Activated CD4-positive, alpha-beta T cell treated with anti-CD3 and anti-CD28 coated beads, Interleukin-2, amount 10 ng/mL, durations not matched to agents 24 days and 14 days (primary cell): ENCODE results near the gene SFT2D2. TPM values are rescaled to one million over a fixed set of nuclear protein-coding genes. Genes with fewer than 3 reads are reported as not detected.

ENCODE experiments used
- DNase-seq: peaks from one replicate; pipeline ENCODE4 v3.0.0; 2022
- H3K27ac Mint-ChIP-seq: one replicate; pipeline ENCODE4 v1.8.0; 2022; ENCODE audit warnings: mild to moderate bottlenecking, mixed read lengths
- H3K27me3 Mint-ChIP-seq: one replicate; pipeline ENCODE4 v1.8.0; 2022; ENCODE audit warnings: mixed read lengths
- H3K36me3 Mint-ChIP-seq: one replicate; pipeline ENCODE4 v1.8.0; 2022; ENCODE audit warnings: low read depth, mild to moderate bottlenecking, mixed read lengths
- H3K4me1 Mint-ChIP-seq: one replicate; pipeline ENCODE4 v1.8.0; 2021; ENCODE audit warnings: mixed read lengths
- H3K4me3 Mint-ChIP-seq: one replicate; pipeline ENCODE4 v1.8.0; 2022; ENCODE audit warnings: mild to moderate bottlenecking, moderate library complexity, mixed read lengths
- H3K9me3 Mint-ChIP-seq: one replicate; pipeline ENCODE4 v1.8.0; 2021; ENCODE audit warnings: mixed read lengths
- intact Hi-C: fragments of 100-400 bp; cut with micrococcal nuclease; formaldehyde crosslinking; loops from one replicate; pipeline ENCODE4 v1.15.1; 2023
- total RNA-seq: library from RNA; stranded (reverse); gene quantifications from 2 replicates; pipeline ENCODE4 v1.2.3, GENCODE V29; 2022

SFT2D2 gene
- total RNA-seq, 1 donor from 2014 or later = 65.7 TPM

DNA sequence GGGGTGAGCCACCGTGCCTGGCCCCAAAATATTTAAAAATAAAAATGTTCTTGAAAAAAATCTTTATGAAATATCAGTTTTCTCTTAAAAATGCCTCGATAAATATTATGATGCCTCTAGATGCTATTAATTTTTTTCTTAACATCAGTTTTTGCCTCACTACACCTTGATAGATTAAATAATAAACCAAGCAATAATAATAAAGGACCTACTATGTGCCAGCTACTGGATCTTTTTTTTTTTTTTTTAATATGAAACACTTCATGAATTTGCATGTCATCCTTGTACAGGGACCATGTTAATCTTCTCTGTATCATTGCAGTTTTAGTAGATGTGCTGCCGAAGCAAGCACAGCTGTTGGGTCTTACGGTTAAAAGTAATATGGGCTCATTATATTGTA is 37.3 kb downstream of the SFT2D2 start:
- no peak overlapping the region for H3K4me3 Mint-ChIP-seq
- peaks cover 26% of the 10 kb centered on the region for H3K36me3 Mint-ChIP-seq
- H3K4me1 Mint-ChIP-seq = peaks cover 4% of the 10 kb centered on the region

DNA sequence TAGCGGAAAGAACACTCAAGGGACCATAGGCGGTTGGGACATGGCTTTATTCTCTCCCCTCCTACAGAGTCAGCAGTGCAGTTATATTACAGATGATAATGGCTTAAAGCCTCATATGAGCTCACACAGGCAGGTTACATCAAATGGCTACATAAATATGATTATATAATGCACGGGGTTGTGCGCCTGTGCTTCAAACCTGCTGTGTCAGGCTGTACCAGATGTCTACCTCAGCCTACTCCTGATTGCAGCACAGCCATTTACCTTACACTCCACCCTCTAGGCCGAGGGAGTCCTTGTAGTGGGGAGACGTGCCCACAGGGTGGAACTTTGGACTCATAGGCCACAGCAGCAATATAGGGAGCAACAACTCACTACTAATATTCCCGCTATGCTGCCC is 38.5 kb downstream of the SFT2D2 start:
- no peak overlapping the region for H3K27ac Mint-ChIP-seq
- H3K27me3 Mint-ChIP-seq = no peaks in the 10 kb centered on the region
- peaks cover 21% of the 10 kb centered on the region for H3K36me3 Mint-ChIP-seq
- no peak for DNase-seq
- H3K4me3 Mint-ChIP-seq = no peak overlapping the region
- H3K9me3 Mint-ChIP-seq = no peaks in the 10 kb centered on the region
- H3K4me1 Mint-ChIP-seq = peaks cover 4% of the 10 kb centered on the region
- intact Hi-C loops = no loop called here

More for the DNA sequence above, 37.3 kb downstream of the SFT2D2 start:
- H3K9me3 Mint-ChIP-seq = peaks cover 1% of the 10 kb centered on the region
- H3K27me3 Mint-ChIP-seq = no peaks in the 10 kb centered on the region
- H3K27ac Mint-ChIP-seq = no peak overlapping the region
- intact Hi-C loops = no loop called here
- no peak for DNase-seq

GRCh38 chr1:168265596-168265995 is 39.8 kb downstream of the SFT2D2 start:
- peaks cover 4% of the 10 kb centered on the region for H3K4me1 Mint-ChIP-seq
- no peak overlapping the region for H3K27ac Mint-ChIP-seq
- intact Hi-C loops = no loop called here
- no peak overlapping the region for H3K4me3 Mint-ChIP-seq
- H3K27me3 Mint-ChIP-seq = no peaks in the 10 kb centered on the region
- peaks cover 16% of the 10 kb centered on the region for H3K36me3 Mint-ChIP-seq
- no peaks in the 10 kb centered on the region for H3K9me3 Mint-ChIP-seq
- no peak for DNase-seq

- H3K36me3 Mint-ChIP-seq = peaks cover 13% of the 10 kb centered on the region
- H3K4me3 Mint-ChIP-seq = no peak overlapping the region
- H3K9me3 Mint-ChIP-seq = no peaks in the 10 kb centered on the region
- no peak for DNase-seq
- H3K4me1 Mint-ChIP-seq = peaks cover under 1% of the 10 kb centered on the region
- H3K27ac Mint-ChIP-seq = no peak overlapping the region
- intact Hi-C loops = no loop called here
- no peaks in the 10 kb centered on the region for H3K27me3 Mint-ChIP-seq
These were observed 40.9 kb downstream of the SFT2D2 start for GRCh38 chr1:168266644-168267186.

DNA sequence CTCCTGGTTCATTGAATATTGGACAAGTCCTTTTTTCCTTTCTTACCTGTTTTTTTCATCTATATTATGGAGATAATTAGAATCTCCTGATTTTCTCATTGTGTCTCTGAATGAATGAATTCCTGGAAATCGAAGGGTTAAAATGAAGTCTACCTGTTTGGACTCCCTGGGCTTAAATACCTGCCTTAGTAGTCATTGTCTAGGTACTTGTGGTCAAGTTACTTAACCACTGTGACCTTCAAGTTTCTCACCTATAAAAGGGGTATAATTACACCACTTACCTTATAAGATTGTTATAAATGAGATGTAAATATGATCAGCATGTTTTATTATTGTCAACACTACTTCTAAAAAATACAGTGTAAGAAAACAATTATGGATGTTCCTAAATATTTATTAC is 45.8 kb downstream of the SFT2D2 start:
- H3K4me1 Mint-ChIP-seq = no peaks in the 10 kb centered on the region
- no peak overlapping the region for H3K4me3 Mint-ChIP-seq
- DNase-seq = no peak
- no peaks in the 10 kb centered on the region for H3K27me3 Mint-ChIP-seq
- H3K27ac Mint-ChIP-seq = no peak overlapping the region
- intact Hi-C loops = no loop called here
- peaks cover 2% of the 10 kb centered on the region for H3K36me3 Mint-ChIP-seq
- H3K9me3 Mint-ChIP-seq = no peaks in the 10 kb centered on the region

DNA sequence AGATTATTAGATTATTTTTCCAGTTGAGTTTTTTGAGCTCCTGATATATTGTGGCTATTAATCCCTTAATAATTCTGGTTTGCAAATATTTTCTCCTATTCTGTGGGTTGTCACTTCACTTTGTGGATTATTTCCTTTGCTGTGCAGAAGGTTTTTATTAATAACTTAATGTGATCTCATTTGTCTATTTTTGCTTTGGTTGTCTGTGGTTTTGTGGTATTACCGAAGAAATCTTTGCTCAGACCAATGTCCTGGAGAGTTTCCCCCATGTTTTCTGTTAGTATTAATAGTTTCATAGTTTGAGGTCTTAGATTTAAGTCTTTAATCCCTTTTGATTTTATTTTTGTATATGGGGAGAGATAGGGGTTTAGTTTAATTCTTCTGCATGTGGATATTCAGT is 47.8 kb downstream of the SFT2D2 start:
- Mint-ChIP-seq H3K9me3 (peaks cover 6% of the 10 kb centered on the region), H3K27ac (no peak overlapping the region), H3K36me3 (peaks cover 4% of the 10 kb centered on the region), H3K27me3 (peaks cover 4% of the 10 kb centered on the region), H3K4me1 (no peaks in the 10 kb centered on the region), H3K4me3 (no peak overlapping the region)
- no peak for DNase-seq
- intact Hi-C loops = no loop called here

GRCh38 chr1:168279253-168279652 is 53.4 kb downstream of the SFT2D2 start:
- no peak for DNase-seq
- no peak overlapping the region for H3K4me3 Mint-ChIP-seq
- H3K4me1 Mint-ChIP-seq = no peaks in the 10 kb centered on the region
- peaks cover 4% of the 10 kb centered on the region for H3K27me3 Mint-ChIP-seq
- peaks cover 10% of the 10 kb centered on the region for H3K9me3 Mint-ChIP-seq
- intact Hi-C loops = no loop called here
- peaks cover 2% of the 10 kb centered on the region for H3K36me3 Mint-ChIP-seq
- H3K27ac Mint-ChIP-seq = no peak overlapping the region

DNA sequence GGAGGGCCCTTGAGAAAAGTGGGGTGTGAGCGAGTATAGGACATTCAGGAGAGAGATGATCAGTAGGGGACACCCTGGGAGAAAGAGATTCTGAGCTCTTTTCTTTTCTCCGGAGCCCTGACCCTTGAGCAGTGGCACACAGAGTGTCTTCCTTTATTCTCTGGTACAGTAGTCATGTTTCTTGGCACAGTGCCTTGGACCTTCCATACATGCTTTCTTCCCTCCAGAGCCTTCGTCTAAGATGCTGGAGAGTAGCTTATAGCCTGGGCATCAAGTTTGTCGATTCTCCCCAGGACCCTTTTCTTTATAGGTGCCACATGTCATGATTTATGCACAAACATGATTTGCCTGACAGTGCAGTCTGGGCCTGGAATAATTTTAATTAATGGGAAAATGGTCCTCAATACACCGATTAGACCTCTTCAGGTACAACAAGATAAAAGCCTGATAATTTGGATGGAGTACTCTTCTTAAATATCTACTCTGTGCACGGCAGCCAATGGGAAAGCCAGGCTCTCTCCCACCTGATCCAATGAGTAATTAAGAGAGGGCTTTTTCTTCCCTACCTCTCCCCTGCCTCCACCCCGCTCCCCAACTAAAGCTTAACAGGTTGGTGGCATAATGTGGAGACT is 54.6 kb downstream of the SFT2D2 start, which contains the start of gene TBX19:
Gene TBX19 (plus strand): TSS at position 582 of the 632 bp plus-strand sequence. CDS start 214 bp downstream, outside the sequence.
- peaks cover 4% of the 10 kb centered on the region for H3K4me1 Mint-ChIP-seq
- peaks cover 4% of the 10 kb centered on the region for H3K27me3 Mint-ChIP-seq
- peaks cover 2% of the 10 kb centered on the region for H3K36me3 Mint-ChIP-seq
- intact Hi-C loops = no loop called here
- H3K4me3 Mint-ChIP-seq = no peak within 1 kb of the TSS
- H3K9me3 Mint-ChIP-seq = peaks cover 10% of the 10 kb centered on the region
- no peak within 1 kb of the TSS for H3K27ac Mint-ChIP-seq
- DNase-seq = no peak

GRCh38 chr1:168281603-168282325 is 56.0 kb downstream of the SFT2D2 start:
- Mint-ChIP-seq H3K9me3 (peaks cover 14% of the 10 kb centered on the region), H3K4me1 (peaks cover 9% of the 10 kb centered on the region), H3K4me3 (no peak overlapping the region), H3K27ac (no peak overlapping the region), H3K27me3 (peaks cover 4% of the 10 kb centered on the region), H3K36me3 (peaks cover 2% of the 10 kb centered on the region)
- intact Hi-C loops = no loop called here
- no peak for DNase-seq

DNA sequence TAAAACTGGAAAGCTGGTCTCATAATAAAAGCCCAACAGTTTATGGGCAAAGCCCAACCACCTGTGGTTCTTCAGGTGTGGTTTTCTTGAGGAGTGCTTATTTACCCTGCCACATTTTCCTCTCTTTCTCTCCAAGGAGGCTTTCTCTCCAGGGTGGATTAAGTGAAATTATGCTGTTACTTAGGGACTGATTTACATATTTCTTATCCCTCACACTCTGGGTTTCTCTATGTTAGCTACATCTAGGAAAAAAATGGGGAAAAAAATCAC is 59.7 kb downstream of the SFT2D2 start:
- Mint-ChIP-seq H3K27me3 (no peaks in the 10 kb centered on the region), H3K36me3 (peaks cover 1% of the 10 kb centered on the region), H3K4me3 (no peak overlapping the region), H3K27ac (no peak overlapping the region), H3K4me1 (peaks cover 17% of the 10 kb centered on the region), H3K9me3 (peaks cover 10% of the 10 kb centered on the region)
- DNase-seq = no peak
- intact Hi-C loops = no loop called here

DNA sequence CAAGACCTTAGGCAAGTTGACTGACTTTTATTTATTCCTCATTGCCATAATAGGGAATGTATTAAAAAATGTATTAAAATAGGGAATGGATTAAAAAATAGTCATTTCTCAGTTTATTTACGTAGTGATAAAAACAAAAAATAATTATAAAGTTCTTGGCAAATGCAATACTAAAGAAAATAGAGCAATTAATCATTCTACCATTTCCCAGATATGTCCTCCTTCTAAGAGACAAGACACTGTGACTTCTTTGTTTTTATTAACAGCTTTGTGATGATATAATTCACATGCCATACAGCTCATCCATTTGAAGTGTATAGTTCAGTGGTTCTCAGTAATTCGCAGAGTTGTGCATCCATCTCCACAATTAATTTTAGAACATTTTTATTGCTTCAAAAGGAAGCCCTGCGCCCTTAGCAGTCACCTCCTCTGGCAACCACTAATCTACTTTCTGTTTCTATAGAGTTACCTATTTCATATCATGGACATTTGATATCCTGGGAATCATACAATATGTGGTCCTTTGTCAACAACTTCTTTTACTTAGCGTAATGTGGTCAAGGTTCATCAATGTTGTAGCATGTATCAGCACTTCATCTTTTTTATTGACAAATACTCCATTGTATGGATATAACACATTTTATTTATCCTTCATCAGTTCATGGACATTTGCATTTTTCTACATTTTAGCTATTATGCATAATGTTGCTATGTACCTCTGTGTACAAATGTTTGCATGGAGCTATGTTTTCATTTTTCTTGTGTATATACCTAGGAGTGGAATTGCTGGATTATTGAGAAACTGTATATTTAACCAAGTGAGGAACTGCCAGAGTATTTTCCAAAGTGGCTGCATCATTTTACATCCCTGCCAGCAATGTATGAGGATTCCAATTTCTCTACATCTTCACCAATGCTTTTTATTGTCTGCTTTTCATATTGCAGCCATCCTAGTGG is 60.4 kb downstream of the SFT2D2 start:
- intact Hi-C loops = no loop called here
- Mint-ChIP-seq H3K27ac (no peak overlapping the region), H3K27me3 (no peaks in the 10 kb centered on the region), H3K9me3 (peaks cover 10% of the 10 kb centered on the region), H3K36me3 (peaks cover 1% of the 10 kb centered on the region), H3K4me1 (peaks cover 17% of the 10 kb centered on the region), H3K4me3 (no peak overlapping the region)
- DNase-seq = no peak

GRCh38 chr1:168287237-168287664 is 61.4 kb downstream of the SFT2D2 start:
- peaks cover 10% of the 10 kb centered on the region for H3K9me3 Mint-ChIP-seq
- no peak overlapping the region for H3K4me3 Mint-ChIP-seq
- intact Hi-C loops = no loop called here
- H3K27ac Mint-ChIP-seq = peak overlapping the region; percentile 9
- DNase-seq = no peak
- H3K4me1 Mint-ChIP-seq = peaks cover 17% of the 10 kb centered on the region
- H3K27me3 Mint-ChIP-seq = no peaks in the 10 kb centered on the region
- peaks cover 1% of the 10 kb centered on the region for H3K36me3 Mint-ChIP-seq

GRCh38 chr1:168288311-168289052 is 62.7 kb downstream of the SFT2D2 start:
- Mint-ChIP-seq H3K27ac (no peak overlapping the region), H3K9me3 (peaks cover 8% of the 10 kb centered on the region), H3K4me1 (peaks cover 17% of the 10 kb centered on the region), H3K27me3 (no peaks in the 10 kb centered on the region), H3K4me3 (no peak overlapping the region), H3K36me3 (peaks cover 1% of the 10 kb centered on the region)
- no peak for DNase-seq
- intact Hi-C loops = no loop called here
